ENCODE measurements around the gene PMM1. TPM values are rescaled to one million over a fixed set of nuclear protein-coding genes. Genes with fewer than 3 reads are reported as not detected.

PMM1 gene
- polyA plus RNA-seq, 1 donor from 2014 or later: 55.5 TPM

- Histone ChIP-seq H3F3A (ENCODE audit: insufficient read depth, low read length, poor library complexity, severe bottlenecking) (no peaks in the 10 kb centered on the region), H3K36me3 (ENCODE audit: insufficient read depth, low read length) (no peaks in the 10 kb centered on the region), H3K4me2 (ENCODE audit: low read length) (peak within 1 kb of the TSS; percentile 94), H3K9ac (ENCODE audit: low read length) (peak within 1 kb of the TSS; percentile 79), H4K20me1 (ENCODE audit: insufficient read depth) (no peaks in the 10 kb centered on the region), H2AFZ (ENCODE audit: low read depth, low read length) (peak within 1 kb of the TSS; percentile 40), H3K9me2 (ENCODE audit: insufficient read depth, low read length) (no peaks in the 10 kb centered on the region), H3K27me3 (ENCODE audit: insufficient read depth, low read depth, low read length) (no peaks in the 10 kb centered on the region), H3K79me2 (replicated peaks; ENCODE audit: insufficient read depth, low read length) (peaks cover 25% of the 10 kb centered on the region), H3K27ac (ENCODE audit: low read length) (peak within 1 kb of the TSS; percentile 76), H3K9me3 (ENCODE audit: low read length) (no peaks in the 10 kb centered on the region), H3K4me3 (ENCODE audit: low read length) (peak within 1 kb of the TSS; percentile 99)
- TF ChIP-seq CTCF (IDR thresholded peaks at IDR 0.05; ENCODE audit: poor library complexity, severe bottlenecking) (peak; percentile 61), EP300 (conservative IDR thresholded peaks at IDR 0.05; ENCODE audit: poor library complexity, severe bottlenecking) (peak; percentile 66), SMC3 (conservative IDR thresholded peaks at IDR 0.05; ENCODE audit: poor library complexity) (peak; percentile 75), TAF1 (IDR thresholded peaks at IDR 0.05; ENCODE audit: low read depth) (peak; percentile 32), POLR2AphosphoS5 (IDR thresholded peaks at IDR 0.05) (peak; percentile 57), EZH2 (IDR thresholded peaks at IDR 0.05; ENCODE audit: borderline replicate concordance, insufficient read depth, low read length, poor library complexity, severe bottlenecking) (no peak), REST (IDR thresholded peaks at IDR 0.05; ENCODE audit: borderline replicate concordance) (peak; percentile 24), RAD21 (conservative IDR thresholded peaks at IDR 0.05) (peak; percentile 57), MXI1 (conservative IDR thresholded peaks at IDR 0.05; ENCODE audit: poor library complexity, severe bottlenecking) (peak; percentile 99)
Measured at GRCh38 chr22:41543854-41544670, 45.6 kb downstream of the PMM1 start, which contains the start of gene POLR3H. TSS of gene POLR3H (minus strand) at chr22:41544470. CDS start at chr22:41544101, 369 bp downstream.

GRCh38 chr22:41542224-41542623 lies 47.4 kb downstream of the PMM1 start:
- H3K4me2 ChIP-seq (ENCODE audit: low read length): no peak overlapping the region

More at GRCh38 chr22:41542224-41542623, 47.4 kb downstream of the PMM1 start:
- no peaks in the 10 kb centered on the region for H3K36me3 ChIP-seq (ENCODE audit: insufficient read depth, low read length)
- TF ChIP-seq POLR2AphosphoS5 (IDR thresholded peaks at IDR 0.05) (no peak), CTCF (IDR thresholded peaks at IDR 0.05; ENCODE audit: poor library complexity, severe bottlenecking) (no peak), RAD21 (conservative IDR thresholded peaks at IDR 0.05) (no peak), TAF1 (IDR thresholded peaks at IDR 0.05; ENCODE audit: low read depth) (no peak), EP300 (conservative IDR thresholded peaks at IDR 0.05; ENCODE audit: poor library complexity, severe bottlenecking) (no peak), MXI1 (conservative IDR thresholded peaks at IDR 0.05; ENCODE audit: poor library complexity, severe bottlenecking) (no peak), EZH2 (IDR thresholded peaks at IDR 0.05; ENCODE audit: borderline replicate concordance, insufficient read depth, low read length, poor library complexity, severe bottlenecking) (no peak), REST (IDR thresholded peaks at IDR 0.05; ENCODE audit: borderline replicate concordance) (no peak), SMC3 (conservative IDR thresholded peaks at IDR 0.05; ENCODE audit: poor library complexity) (no peak)
- no peaks in the 10 kb centered on the region for H3K9me2 ChIP-seq (ENCODE audit: insufficient read depth, low read length)
- no peaks in the 10 kb centered on the region for H3K27me3 ChIP-seq (ENCODE audit: insufficient read depth, low read depth, low read length)
- H3K27ac ChIP-seq (ENCODE audit: low read length): no peak overlapping the region
- H3K4me3 ChIP-seq (ENCODE audit: low read length): peak overlapping the region; percentile 99
- no peaks in the 10 kb centered on the region for H3K9me3 ChIP-seq (ENCODE audit: low read length)
- H3F3A ChIP-seq (ENCODE audit: insufficient read depth, low read length, poor library complexity, severe bottlenecking): no peaks in the 10 kb centered on the region
- no peak overlapping the region for H2AFZ ChIP-seq (ENCODE audit: low read depth, low read length)
- H4K20me1 ChIP-seq (ENCODE audit: insufficient read depth): no peaks in the 10 kb centered on the region
- H3K9ac ChIP-seq (ENCODE audit: low read length): no peak overlapping the region
- H3K79me2 ChIP-seq (replicated peaks; ENCODE audit: insufficient read depth, low read length): peaks cover 25% of the 10 kb centered on the region

Measured in neural cell (in vitro differentiated cells).